ENCODE data around the gene RASAL1.

Gene RASAL1

DNA sequence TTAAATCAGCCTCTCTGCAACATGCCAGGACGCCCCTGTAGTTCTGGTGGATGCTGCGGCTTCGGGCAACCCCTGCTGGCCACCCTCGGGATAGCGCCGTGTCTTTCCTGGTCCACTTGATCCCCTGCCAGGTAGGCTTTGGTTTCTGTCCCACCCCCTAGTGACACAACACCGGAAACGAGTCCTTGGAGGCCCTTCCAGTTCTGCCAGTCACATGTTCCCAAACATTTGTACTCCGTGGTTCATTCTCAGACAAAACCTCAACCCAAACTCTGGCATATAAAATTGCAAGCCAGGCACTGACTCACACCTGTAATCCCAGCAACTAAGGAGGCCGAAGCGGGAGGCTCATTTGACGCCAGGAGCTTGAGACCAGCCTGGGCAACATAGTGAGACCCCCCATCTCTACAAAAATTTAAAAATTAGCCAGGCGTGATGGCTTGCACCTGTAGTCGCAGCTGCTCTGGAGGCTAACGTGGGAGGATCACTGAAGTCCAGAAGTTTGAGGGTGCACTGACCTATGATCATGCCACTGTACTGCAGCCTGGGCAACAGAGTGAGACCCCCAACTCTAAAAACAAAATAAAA is 37.0 kb downstream of the RASAL1 start:
- in situ Hi-C loops (cut with MboI; ENCODE audit: low sequenced_read_pairs), result no loop called here

DNA sequence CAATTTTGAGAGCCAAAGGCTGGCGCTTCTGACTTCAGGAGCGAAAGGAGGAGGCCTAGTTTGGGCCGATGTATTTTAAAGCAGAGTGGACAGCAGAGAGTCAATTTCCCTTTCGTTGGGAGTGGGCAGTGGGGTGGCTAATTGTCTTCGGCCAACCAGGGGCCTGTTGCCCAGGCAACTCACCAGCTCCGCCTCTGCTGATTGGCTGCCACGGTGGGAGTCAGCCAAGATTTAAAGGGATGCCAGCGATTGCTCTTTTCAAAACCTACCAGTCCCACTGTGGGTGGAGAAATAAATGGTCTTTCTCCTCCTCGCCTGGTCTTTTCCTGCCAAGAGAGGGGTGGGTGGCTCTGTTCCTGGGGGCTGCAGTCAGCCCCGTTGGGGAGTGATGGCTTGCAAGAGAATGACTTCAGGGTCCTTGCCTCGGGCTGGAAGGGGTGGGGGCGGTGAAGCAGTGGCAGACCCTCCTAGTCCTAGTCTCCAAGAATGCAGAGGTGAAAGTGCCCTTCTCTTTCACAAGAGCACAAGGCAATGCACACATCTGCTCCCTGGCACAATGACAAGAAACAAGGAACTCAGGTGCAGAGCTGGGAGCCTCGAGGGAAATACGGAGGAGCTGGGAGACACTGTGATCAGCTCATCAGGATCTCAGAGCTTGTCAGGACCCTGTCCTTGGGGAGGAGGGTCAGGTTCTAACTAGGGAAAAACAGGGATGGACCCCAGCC is 37.7 kb downstream of the RASAL1 start:
- in situ Hi-C loops (cut with MboI; ENCODE audit: low sequenced_read_pairs), result no loop called here

DNA sequence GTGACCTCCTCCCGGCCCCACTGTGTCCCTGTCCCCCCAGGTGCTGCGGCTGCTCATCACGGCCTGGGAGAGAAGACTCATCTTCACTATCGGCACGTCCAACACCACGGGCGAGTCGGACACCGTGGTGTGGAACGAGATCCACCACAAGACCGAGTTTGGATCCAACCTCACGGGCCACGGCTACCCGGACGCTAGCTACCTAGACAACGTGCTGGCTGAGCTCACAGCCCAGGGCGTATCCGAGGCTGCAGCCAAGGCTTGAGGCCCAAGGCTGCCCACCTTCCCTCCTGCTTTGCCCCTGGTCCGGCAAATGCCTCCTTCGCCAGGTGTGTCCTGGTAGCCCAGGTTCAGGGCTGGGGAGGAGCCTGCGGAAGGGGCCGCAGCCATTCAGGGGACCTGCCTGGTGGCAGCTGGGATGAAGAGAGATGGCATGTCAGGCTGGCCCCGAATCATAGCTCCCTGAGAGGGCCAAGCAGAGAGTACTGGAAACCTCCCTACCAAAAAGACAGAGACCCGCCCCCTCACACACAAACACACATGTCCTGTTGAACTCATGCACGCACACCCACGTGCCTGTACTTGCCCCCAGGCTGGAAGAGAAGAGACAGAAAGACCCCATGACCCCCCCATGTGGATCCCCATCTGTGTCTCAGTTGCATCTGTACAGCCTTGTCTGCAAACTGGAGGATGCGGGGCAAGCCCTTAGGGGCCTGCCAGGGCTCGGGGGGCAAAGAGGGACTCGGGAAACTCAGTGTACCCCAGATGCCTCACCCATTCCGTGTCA is 38.7 kb downstream of the RASAL1 start:
- in situ Hi-C loops (cut with MboI; ENCODE audit: low sequenced_read_pairs), result no loop called here

DNA sequence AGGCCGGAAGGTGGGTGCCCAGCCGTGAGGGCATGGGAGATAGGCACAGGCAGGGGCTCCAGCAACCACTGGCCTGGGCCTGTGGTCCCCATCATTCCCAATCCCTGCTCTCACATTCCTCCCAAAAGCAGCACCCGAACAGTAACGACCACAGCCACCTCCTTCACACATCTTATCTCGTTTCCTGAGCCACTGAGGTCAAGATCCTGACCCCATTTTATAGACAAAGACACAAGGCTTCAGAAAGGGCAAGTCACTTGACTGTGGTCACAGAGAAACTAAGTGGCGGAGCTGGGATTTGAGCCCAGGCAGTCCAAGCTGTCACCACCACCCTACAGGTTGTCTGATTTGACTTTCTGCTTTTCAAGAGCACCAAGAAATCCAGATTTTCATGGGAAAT is 40.2 kb downstream of the RASAL1 start:
- in situ Hi-C loops (cut with MboI; ENCODE audit: low sequenced_read_pairs), result no loop called here

DNA sequence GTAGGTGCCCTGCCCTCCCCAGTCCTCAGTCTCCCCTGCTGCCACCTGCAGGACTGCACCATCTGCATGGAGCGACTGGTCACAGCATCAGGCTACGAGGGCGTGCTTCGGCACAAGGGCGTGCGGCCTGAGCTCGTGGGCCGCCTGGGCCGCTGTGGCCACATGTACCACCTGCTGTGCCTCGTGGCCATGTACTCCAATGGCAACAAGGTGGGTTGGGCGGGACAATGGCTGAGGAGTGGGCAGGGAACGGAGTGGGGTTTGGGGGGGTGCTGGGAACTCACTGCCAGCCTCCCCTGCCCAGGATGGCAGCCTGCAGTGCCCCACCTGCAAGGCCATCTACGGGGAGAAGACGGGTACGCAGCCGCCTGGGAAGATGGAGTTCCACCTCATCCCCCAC is 40.8 kb downstream of the RASAL1 start:
- in situ Hi-C loops (cut with MboI; ENCODE audit: low sequenced_read_pairs), result no loop called here

DNA sequence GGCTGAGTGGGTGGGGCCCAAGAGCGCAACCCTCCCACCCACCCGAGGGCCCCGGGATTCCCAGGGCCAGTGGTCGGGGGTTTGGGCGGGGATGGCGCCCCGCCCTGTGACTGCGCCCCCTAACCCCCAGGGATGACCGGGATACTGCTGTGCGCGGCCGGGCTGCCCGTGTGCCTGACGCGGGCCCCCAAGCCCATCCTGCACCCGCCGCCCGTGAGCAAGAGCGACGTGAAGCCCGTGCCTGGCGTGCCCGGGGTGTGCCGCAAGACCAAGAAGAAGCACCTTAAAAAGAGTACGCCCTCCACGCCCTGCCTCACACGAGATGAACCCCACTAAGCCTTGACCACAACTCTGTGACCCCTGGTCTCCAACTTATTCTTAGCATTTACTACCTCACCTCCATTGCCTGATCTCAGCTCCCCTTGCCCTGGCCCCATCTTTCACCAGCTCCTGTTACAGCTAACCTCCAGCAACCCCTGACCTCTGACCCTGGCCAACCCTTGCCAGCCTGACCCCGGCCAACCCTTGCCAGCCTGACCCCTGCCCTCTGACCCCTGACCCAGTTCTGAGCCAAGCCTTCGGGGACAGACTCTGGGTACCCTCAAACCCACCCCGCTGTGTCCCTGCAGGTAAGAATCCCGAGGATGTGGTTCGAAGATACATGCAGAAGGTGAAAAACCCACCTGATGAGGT is 42.0 kb downstream of the RASAL1 start:
- in situ Hi-C loops (cut with MboI; ENCODE audit: low sequenced_read_pairs), result no loop called here

DNA sequence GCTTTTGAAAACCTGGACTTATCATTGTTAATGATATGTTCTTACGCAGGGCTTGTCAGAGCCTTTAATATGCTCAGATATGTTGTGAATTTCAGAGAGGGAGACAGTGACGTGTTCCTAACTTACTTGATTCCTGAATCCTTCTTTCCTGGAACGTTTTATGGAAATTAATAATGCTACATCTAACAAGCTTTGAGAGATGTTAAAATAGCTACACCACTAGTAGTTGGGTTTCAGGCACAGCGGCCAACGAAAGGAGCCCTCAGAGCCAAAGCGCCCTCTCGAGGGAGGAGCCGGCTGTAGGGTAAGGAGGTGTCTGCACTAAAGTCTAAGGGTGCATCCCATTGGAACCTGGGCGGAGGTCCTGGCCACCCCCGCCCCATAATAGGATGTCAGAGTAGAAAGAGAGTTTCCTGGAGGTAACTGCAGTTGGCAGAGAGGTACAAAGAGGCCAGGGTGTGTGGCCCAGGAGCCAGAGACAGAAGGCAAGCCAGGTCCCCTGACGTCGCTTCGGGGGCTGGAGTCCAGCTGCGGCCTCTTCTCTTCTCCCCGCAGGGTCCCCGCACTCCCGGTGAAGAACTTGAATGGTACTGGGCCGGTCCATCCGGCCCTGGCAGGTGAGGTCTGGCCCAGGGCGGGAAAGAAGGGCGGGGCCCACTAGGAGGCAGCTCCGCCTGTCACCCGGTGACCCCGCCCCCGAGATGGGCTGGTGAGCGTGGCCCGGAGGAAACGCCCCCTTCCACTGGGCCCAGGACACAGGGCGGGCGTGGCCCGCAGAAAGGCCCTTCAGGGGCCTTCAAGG is 42.8 kb downstream of the RASAL1 start:
- in situ Hi-C loops (cut with MboI; ENCODE audit: low sequenced_read_pairs), result no loop called here

DNA sequence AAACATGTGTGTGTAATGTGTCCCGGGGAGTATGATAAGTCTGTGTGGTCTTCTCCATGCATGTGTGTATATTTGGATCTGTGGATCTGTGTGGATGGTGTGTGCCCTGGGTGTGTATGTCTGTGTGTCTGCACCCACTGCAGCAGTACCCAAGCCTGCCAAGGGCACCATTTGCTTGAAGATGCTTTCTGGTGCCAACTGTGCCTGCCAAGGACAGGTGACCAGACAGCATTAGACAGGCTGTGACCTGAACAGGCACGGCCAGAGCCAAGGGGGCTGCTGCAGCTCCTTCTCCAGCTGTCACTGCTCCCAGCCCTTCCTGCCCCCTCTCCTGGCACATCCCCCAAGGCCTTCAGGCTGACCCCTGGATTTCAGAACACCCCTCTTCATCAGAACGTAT is 44.1 kb downstream of the RASAL1 start:
- in situ Hi-C loops (cut with MboI; ENCODE audit: low sequenced_read_pairs), result no loop called here

DNA sequence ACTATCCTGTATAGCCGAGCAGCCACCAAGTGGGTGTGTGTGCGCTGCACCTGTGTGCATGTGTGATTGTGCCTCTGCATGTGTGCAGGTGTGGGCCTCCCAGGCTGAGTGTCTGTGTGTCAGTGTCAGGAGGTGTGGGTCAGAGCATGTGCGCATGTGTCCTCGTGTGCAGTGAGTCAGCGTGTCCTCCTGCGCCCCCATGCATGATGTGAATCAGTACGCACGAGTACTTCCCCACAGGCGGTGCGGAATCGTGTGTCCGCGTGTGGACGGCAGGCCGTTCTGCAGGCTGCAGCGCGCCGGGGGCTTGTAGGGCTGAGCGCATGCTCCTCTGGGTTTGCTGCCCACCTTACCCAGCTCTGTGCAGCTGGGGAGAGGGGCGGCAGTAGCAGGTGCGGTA is 44.8 kb downstream of the RASAL1 start:
- in situ Hi-C loops (cut with MboI; ENCODE audit: low sequenced_read_pairs), result no loop called here

DNA sequence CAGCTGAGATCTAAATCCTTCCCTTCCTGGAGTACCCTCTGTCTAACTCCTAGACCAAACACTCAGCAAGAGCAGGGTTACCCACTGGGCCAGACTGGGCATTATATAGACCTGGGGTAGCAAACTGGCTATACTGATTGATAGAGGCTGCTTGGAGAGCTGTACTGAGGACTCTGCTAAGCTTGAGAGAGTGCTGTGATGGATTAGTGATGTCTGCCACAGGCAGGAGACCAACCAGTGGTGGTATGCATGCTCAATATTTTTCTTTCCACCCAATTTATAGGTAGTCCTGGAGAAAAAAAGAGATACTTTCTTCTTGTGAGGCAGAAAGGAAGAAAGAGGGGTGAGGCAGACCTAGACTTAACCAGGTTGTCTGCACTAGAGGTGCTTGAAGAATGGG is 45.7 kb downstream of the RASAL1 start:
- in situ Hi-C loops (cut with MboI; ENCODE audit: low sequenced_read_pairs), result no loop called here

DNA sequence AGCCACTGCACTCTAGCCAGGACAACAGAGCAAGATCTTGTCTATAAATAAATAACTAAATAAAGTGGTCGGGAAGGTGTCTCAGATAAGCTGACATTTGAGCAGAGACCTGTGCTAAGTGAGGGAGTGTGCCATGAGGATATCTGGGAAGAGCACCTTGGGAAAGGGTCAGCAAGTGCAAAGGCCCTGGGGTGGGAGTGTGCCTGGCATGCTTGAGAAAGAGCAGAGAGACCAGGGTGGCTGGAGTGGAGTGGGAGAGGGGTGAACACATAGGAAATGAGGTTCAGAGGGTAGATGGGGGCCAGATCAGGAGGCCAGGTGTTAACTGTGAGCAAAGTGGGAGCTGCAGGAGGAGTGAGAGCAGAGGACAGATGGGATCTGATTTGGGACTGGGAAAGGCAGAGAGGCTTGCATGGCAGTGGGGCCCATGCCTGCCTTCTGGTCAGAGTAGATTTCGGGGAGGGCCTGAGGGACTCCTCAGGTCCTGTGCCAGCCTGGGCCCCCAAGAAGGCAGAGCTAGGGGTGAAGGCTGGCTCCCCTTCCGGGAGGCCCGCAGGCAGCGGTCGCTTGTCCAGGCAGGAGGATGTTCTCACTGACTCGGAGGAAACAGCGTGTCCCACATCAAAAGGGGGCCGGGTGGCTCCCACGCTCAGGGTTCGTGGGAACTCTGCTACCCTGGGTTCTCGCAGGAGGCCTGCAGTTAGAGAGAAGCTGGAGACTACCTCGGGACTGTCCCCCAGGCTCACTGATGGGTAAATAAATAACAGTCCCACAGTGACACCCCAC is 46.4 kb downstream of the RASAL1 start:
- in situ Hi-C loops (cut with MboI; ENCODE audit: low sequenced_read_pairs), result no loop called here

DNA sequence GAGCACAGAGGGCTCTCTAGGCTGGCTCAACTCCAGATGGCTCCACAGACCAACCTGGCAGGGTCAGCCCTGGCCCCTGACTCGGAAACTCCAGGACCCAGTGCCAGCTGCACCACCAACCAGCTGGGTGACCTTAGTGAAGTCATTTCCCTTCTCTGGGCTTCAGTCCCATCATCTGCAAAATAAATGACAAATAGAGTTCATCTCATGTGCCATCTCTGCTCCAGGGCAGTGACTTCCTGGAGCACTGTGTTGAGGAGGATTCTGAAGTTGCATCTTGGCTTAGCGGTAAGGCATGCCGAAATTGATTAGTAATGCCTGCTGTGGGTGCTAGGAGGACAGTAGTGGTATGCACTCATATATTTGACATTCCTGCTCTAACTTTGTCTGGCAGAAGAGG is 47.5 kb downstream of the RASAL1 start:
- in situ Hi-C loops (cut with MboI; ENCODE audit: low sequenced_read_pairs), result no loop called here

DNA sequence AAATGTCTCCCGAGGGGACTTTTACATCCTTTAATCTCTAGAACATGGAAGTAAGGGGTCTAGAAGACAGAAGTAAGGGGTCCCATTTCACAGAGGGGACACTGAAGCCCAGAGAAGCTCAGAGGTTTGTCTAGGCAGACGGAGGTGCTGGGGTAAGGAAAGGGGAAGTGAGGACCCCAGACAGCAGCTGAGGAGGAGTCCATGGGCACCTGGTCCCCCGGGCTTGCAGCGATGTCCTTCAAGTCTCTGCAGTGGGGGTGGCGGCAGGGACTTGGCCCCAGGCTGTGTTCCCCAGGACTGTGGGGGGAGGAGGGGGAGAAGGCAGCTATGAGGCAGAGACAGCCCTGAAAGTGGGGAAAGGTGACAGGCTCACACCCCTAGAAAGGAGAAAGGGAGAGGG is 48.4 kb downstream of the RASAL1 start:
- in situ Hi-C loops (cut with MboI; ENCODE audit: low sequenced_read_pairs), result no loop called here

DNA sequence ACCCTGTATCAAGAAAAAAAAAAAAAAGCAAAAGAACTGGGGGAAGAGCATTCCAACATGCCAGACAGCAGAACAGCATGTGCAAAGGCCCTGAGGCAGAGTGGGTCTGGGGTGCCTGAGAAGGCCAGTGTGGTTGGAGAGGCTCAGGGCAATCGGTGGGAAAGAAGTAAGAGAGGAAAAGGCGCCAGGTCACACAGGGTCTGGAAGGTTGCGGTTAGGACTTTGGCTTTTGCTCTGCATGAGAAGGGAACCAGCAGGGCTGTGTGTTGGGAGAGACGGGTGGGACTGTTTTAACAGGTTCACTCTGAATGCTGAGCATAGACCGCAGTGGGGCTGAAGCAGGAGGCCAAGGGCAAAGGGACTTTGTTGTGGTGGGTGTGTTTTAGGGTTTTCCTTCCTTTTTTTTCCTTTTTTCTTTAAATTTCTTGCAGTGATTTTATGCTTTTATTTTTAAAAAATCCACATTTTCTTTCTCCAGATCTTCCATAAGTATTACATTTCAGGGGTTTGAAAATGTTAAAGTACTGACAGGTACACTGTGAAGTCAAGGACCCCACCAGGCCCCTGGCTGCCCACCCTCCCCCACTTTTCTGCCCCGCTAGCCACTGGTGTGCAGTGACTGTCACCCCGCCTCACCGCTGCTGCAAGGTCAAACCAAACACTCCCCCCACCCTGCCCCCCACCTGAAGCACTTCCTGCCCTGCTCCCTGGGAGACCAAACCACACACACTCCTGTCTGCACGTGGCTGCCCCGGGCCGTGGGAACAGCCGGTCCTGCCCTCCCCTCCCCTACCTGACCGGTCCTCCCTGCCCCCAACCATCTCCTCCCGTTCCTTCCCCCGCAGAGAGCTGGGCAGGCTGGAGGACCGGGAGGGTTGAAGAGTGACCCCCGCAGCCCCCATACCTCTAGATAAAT is 49.1 kb downstream of the RASAL1 start:
- in situ Hi-C loops (cut with MboI; ENCODE audit: low sequenced_read_pairs), result no loop called here

DNA sequence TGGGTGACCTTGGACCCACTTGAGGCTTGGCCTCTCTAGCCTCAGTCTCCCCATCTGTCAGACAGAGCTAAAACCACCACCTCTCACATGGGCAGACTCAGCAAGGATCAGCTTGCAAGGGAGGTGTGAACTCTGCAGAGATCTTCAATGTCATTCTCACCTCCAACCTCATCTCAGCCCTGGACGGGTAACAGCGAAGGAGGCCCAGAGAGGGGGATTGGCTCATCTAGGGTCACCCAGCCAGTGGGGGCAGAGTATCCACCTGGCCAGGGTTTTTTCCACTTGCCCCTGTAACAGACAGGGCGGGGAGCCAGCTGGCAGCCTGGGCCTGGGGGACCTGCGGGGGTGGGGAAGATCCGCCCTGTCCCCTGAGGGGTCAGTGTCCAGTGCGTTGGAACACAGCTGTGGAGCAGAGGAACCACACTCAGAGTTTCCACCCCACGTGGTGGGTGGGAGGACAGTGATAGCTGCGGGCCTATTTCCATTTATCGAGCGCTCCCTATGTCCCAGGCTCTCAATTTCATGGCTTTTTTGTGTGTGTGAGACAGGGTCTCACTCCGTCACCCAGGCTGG is 51.6 kb downstream of the RASAL1 start:
- in situ Hi-C loops (cut with MboI; ENCODE audit: low sequenced_read_pairs), result no loop called here

DNA sequence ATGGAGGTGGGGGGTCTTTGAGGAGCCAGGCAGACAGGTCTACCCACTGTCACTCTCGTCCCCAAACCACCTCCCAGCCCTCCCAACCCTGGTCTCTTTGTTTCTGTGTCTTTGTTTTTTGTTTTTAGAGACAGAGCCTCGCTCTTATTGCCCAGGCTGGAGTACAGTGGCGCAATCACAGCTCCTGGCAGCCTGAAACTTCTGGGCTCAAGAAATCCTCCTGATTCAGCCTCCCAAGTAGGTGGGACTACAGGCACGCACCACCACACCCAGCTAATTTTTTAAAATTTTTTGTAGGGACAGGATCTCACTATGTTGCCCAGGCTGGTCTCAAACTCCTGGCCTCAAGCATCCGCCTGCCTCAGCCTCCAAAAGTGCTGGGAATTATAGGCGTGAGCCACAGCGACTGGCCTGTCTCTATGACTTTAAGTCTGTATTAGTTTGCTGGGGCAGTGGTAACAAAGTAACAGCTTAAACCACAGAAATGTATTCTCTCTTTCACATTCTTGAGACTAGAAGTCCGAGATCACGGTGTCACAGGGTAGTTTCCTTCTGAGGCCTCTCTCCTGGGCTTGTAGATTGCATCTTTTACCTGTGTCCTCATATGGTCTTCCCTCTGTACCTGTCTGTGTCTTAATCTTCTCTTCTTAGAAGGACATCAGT is 52.9 kb downstream of the RASAL1 start:
- in situ Hi-C loops (cut with MboI; ENCODE audit: low sequenced_read_pairs), result no loop called here

DNA sequence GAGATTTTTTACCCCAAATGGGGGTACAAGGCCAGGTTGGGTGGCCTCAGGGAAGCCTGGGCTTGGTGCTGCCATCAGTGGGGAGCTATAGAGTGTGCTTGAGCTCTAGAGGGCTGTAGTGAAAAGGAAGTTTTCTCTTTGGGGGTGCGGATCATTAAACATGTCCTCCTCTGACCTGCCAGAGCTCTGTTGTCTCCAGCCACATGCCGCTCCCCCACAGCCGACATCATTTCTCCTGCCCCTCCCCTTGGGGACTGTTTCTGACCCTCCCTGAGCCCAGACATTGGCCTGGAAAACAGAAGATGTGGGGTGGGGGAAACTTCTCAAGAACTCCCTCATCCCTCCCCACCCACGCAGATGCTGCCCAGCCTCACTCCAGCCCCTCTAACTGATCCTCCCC is 53.7 kb downstream of the RASAL1 start:
- in situ Hi-C loops (cut with MboI; ENCODE audit: low sequenced_read_pairs), result no loop called here

DNA sequence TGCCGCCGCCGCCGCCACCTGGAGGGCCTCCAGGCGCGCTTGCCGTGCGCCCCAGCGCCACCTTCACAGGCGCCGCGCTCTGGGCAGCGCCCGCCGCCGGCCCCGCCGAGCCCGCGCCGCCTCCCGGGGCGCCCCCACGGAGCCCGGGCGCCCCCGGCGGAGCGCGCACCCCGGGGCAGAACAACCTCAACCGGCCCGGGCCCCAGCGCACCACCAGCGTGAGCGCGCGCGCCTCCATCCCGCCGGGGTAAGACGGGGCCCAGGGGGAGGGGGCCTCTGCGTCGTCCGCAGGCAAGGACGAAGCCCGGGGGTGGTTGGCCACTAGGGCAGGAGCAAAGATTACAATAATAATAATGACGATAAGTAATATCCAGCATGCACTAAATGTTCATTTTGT is 57.7 kb downstream of the RASAL1 start:
- in situ Hi-C loops (cut with MboI; ENCODE audit: low sequenced_read_pairs), result no loop called here

Data from HL-60/S4 treated with retinoic acid at 250 ng/mL for 4 days and 3 days (cell line).